Measurements from ENCODE around the gene SRPK2.

Gene SRPK2

GRCh38 chr7:105396566-105396965 is 7.8 kb upstream of the SRPK2 start:
- in situ Hi-C loops (cut with MboI; ENCODE audit: low sequenced_read_pairs, unreplicated experiment), result no loop called here
- DNase-seq (ENCODE audit: low spot score), result no peak
- TF ChIP-seq CTCF (IDR thresholded peaks at IDR 0.05; ENCODE audit: borderline replicate concordance, control extremely low read depth, extremely low read depth, insufficient read depth, missing control alignments), result no peak

GRCh38 chr7:105391429-105391828 is 2.7 kb upstream of the SRPK2 start:
- TF ChIP-seq CTCF (IDR thresholded peaks at IDR 0.05; ENCODE audit: borderline replicate concordance, control extremely low read depth, extremely low read depth, insufficient read depth, missing control alignments), result no peak
- in situ Hi-C loops (cut with MboI; ENCODE audit: low sequenced_read_pairs, unreplicated experiment), result no loop called here
- DNase-seq (ENCODE audit: low spot score), result no peak

GRCh38 chr7:105389889-105390288 is 1.2 kb upstream of the SRPK2 start:
- TF ChIP-seq CTCF (IDR thresholded peaks at IDR 0.05; ENCODE audit: borderline replicate concordance, control extremely low read depth, extremely low read depth, insufficient read depth, missing control alignments), result no peak
- DNase-seq (ENCODE audit: low spot score), result no peak
- in situ Hi-C loops (cut with MboI; ENCODE audit: low sequenced_read_pairs, unreplicated experiment), result no loop called here

GRCh38 chr7:105389088-105389650 is 448 bp upstream of the SRPK2 start:
- in situ Hi-C loops (cut with MboI; ENCODE audit: low sequenced_read_pairs, unreplicated experiment), result no loop called here
- no peak for DNase-seq (ENCODE audit: low spot score)
- no peak for TF ChIP-seq CTCF (IDR thresholded peaks at IDR 0.05; ENCODE audit: borderline replicate concordance, control extremely low read depth, extremely low read depth, insufficient read depth, missing control alignments)

- in situ Hi-C loops (cut with MboI; ENCODE audit: low sequenced_read_pairs, unreplicated experiment), result no loop called here
- DNase-seq (ENCODE audit: low spot score), result peak; percentile 82
- TF ChIP-seq CTCF (IDR thresholded peaks at IDR 0.05; ENCODE audit: borderline replicate concordance, control extremely low read depth, extremely low read depth, insufficient read depth, missing control alignments), result no peak
Measured at GRCh38 chr7:105387508-105388355, 989 bp downstream of the SRPK2 start.

GRCh38 chr7:105377903-105378302 is 10.8 kb downstream of the SRPK2 start:
- in situ Hi-C loops (cut with MboI; ENCODE audit: low sequenced_read_pairs, unreplicated experiment), result no loop called here

More at GRCh38 chr7:105377903-105378302, 10.8 kb downstream of the SRPK2 start:
- DNase-seq (ENCODE audit: low spot score), result no peak
- no peak for TF ChIP-seq CTCF (IDR thresholded peaks at IDR 0.05; ENCODE audit: borderline replicate concordance, control extremely low read depth, extremely low read depth, insufficient read depth, missing control alignments)
